CD4-positive, alpha-beta T cell (primary cell): ENCODE data around the gene HOXA13. TPM values are rescaled to one million over a fixed set of nuclear protein-coding genes. Genes with fewer than 3 reads are reported as not detected.
A peak's percentile ranks its signal among the peaks of the same experiment; 100 is the strongest.

ENCODE experiments used
- ATAC-seq: fragments of 200-7000 bp; cut with Tn5 transposase; one replicate; pipeline ENCODE4 v1.10.0; 2022; ENCODE audit warnings: mild to moderate bottlenecking; ENCODE audit not compliant: poor library complexity
- CTCF ChIA-PET: fragments of 350-600 bp; sonication (Branson Sonifier 250); formaldehyde crosslinking; loops from one replicate; lab custom pipeline; 2021; ENCODE audit warnings: antibody characterized with exemption, inconsistent platforms; lab: Charles Lee
- POLR2A ChIA-PET: fragments of 350-600 bp; sonication (Branson Sonifier 250); formaldehyde crosslinking; loops from one replicate; lab custom pipeline; 2021; ENCODE audit warnings: antibody characterized with exemption, inconsistent platforms; lab: Charles Lee
- DNase-seq, 14 experiments: peaks; one replicate each; pipeline ENCODE4 v3.0.0-alpha.2; 2013 to 2020; ENCODE audit warnings: mixed read lengths in 2 of 14
- H3K27ac ChIP-seq, 2 donors: one replicate each; pipeline versions ENCODE4 v1.5.1 to v1.7.0; 2013; ENCODE audit warnings: low read length in 2 of 2, low read depth in 1 of 2, mild to moderate bottlenecking in 1 of 2
- H3K27me3 ChIP-seq, 2 experiments: 1 replicate in 1 of 2; 2 replicates in 1 of 2; pipeline versions ENCODE4 v1.6.1 to v1.7.0; 2013; ENCODE audit warnings: low read length in 2 of 2, control low read depth in 1 of 2, mild to moderate bottlenecking in 1 of 2, moderate library complexity in 1 of 2; ENCODE audit not compliant: insufficient read depth in 2 of 2, control insufficient read depth in 1 of 2
- H3K36me3 ChIP-seq: one replicate; pipeline ENCODE4 v1.6.1; 2013; ENCODE audit warnings: low read length, control low read depth; ENCODE audit not compliant: insufficient read depth
- H3K4me1 ChIP-seq: one replicate; pipeline ENCODE4 v1.6.1; 2013; ENCODE audit warnings: low read length, control low read depth; ENCODE audit not compliant: insufficient read depth
- H3K4me3 ChIP-seq: one replicate; pipeline ENCODE4 v1.5.1; 2013; ENCODE audit warnings: mild to moderate bottlenecking, low read length, moderate library complexity
- H3K9me3 ChIP-seq, 2 experiments: 1 replicate in 1 of 2; 2 replicates in 1 of 2; pipeline versions ENCODE4 v1.6.1 to v1.7.0; 2013; ENCODE audit warnings: low read length in 2 of 2, mild to moderate bottlenecking in 2 of 2, control low read depth in 1 of 2, moderate library complexity in 1 of 2; ENCODE audit not compliant: control insufficient read depth in 1 of 2, insufficient read depth in 1 of 2
- H3K27ac Mint-ChIP-seq: one replicate; pipeline ENCODE4 v1.8.0; 2020; ENCODE audit warnings: mixed read lengths
- H3K27me3 Mint-ChIP-seq: one replicate; pipeline ENCODE4 v1.8.0; 2021; ENCODE audit warnings: mixed read lengths
- H3K36me3 Mint-ChIP-seq: one replicate; pipeline ENCODE4 v1.8.0; 2021; ENCODE audit warnings: low read depth, mixed read lengths
- H3K4me1 Mint-ChIP-seq: one replicate; pipeline ENCODE4 v1.8.0; 2021; ENCODE audit warnings: low read depth, mixed read lengths
- H3K4me3 Mint-ChIP-seq: one replicate; pipeline ENCODE4 v1.8.0; 2020; ENCODE audit warnings: mild to moderate bottlenecking, mixed read lengths
- H3K9me3 Mint-ChIP-seq: one replicate; pipeline ENCODE4 v1.8.0; 2020; ENCODE audit warnings: mixed read lengths
- CTCF ChIP-seq: fragments of 200-600 bp; IDR thresholded peaks from one replicate; pipeline ENCODE4 v1.8.0; 2022; ENCODE audit warnings: antibody characterized with exemption, mild to moderate bottlenecking
- intact Hi-C, 2 experiments: fragments of 100-400 bp; cut with DNase I in 1 of 2; cut with micrococcal nuclease in 1 of 2; formaldehyde crosslinking; loops; one replicate each; pipeline versions ENCODE4 v1.15.1 to v1.9.0; 2023 to 2025; cut with DNase I, micrococcal nuclease
- microRNA-seq: library from miRNA; unstranded; fragments of <30 nt; microRNA quantifications from one replicate; pipeline ENCODE4 v1.2.0, GENCODE V29; 2021; ENCODE audit warnings: borderline microRNAs expressed, borderline replicate concordance
- total RNA-seq, 174 experiments: library from RNA in 2 of 174; stranded (reverse) in 2 of 174; gene quantifications; one replicate each; pipeline ENCODE4 v1.2.3 and lab custom pipeline; 2021 to 2026

HOXA13 gene
- total RNA-seq, 2 experiments from 2014 or later: not detected

- Mint-ChIP-seq H3K9me3 (no peaks in the 10 kb centered on the region), H3K36me3 (no peaks in the 10 kb centered on the region), H3K27me3 (peaks cover 81% of the 10 kb centered on the region), H3K4me3 (no peak overlapping the region), H3K27ac (no peak overlapping the region), H3K4me1 (peaks cover 10% of the 10 kb centered on the region)
- H3K4me1 ChIP-seq: peaks cover 16% of the 10 kb centered on the region
- peaks cover 0 to 47% of the 10 kb centered on the region in 2 experiments for H3K9me3 ChIP-seq
- DNase-seq (no peak), ATAC-seq (no peak)
- POLR2A ChIA-PET: no interaction called here
- H3K27me3 ChIP-seq: peaks cover 47 to 80% of the 10 kb centered on the region in 2 experiments
- H3K36me3 ChIP-seq: no peaks in the 10 kb centered on the region
- CTCF ChIA-PET: interaction anchor here (1.6 kb wide), 1 partner anchor 15 kb away, joined by 5 read pairs; no protein-coding TSS in a partner anchor
- no peak for TF ChIP-seq CTCF
- H3K27ac ChIP-seq: no peak overlapping the region
- intact Hi-C loops: no loop called here
- H3K4me3 ChIP-seq: no peak overlapping the region
These were observed 54.6 kb downstream of the HOXA13 start for GRCh38 chr7:27145165-27145913.

GRCh38 chr7:27144781-27145164, 55.1 kb downstream of the HOXA13 start:
- intact Hi-C loops: no loop called here
- POLR2A ChIA-PET: no interaction called here
- H3K4me3 ChIP-seq: no peak overlapping the region
- no peak overlapping the region for H3K27ac Mint-ChIP-seq
- no peak overlapping the region for H3K27ac ChIP-seq
- no peaks in the 10 kb centered on the region for H3K9me3 Mint-ChIP-seq
- peaks cover 42 to 75% of the 10 kb centered on the region in 2 experiments for H3K27me3 ChIP-seq
- ATAC-seq: no peak
- CTCF ChIA-PET: no interaction called here
- no peaks in the 10 kb centered on the region for H3K36me3 Mint-ChIP-seq
- no peaks in the 10 kb centered on the region for H3K36me3 ChIP-seq
- peak in 1 of 14 experiments; percentile 25 for DNase-seq
- TF ChIP-seq CTCF: no peak
- H3K9me3 ChIP-seq: peaks cover 0 to 44% of the 10 kb centered on the region in 2 experiments
- peaks cover 13% of the 10 kb centered on the region for H3K4me1 ChIP-seq
- H3K4me1 Mint-ChIP-seq: peaks cover 8% of the 10 kb centered on the region
- peaks cover 78% of the 10 kb centered on the region for H3K27me3 Mint-ChIP-seq
- no peak overlapping the region for H3K4me3 Mint-ChIP-seq

Small RNA genes within 50 kb of the gene (microRNA-seq; reads per million reads assigned to microRNA genes)
- gene MIR196B: 12.8 reads per million, percentile 42 among the genes with 10 or more reads in this experiment

Other genes starting within 250 kb of the HOXA13 start
- gene HOXA1, start 104.1 kb downstream of the HOXA13 start, total RNA-seq: under 1 TPM; 0.14 to 0.22 TPM
- not detected for gene HOXA2, start 97.4 kb downstream of the HOXA13 start, total RNA-seq
- not detected for gene HOXA4, start 69.3 kb downstream of the HOXA13 start, total RNA-seq
- gene HOXA5, start 56.4 kb downstream of the HOXA13 start, total RNA-seq: not detected
- gene HOXA6, start 52.3 kb downstream of the HOXA13 start, total RNA-seq: not detected
- gene HOXA3, start 47.5 kb downstream of the HOXA13 start, total RNA-seq: not detected
- not detected for gene HOXA7, start 43.4 kb downstream of the HOXA13 start, total RNA-seq
- gene HOXA9, start 34.6 kb downstream of the HOXA13 start, total RNA-seq: not detected
- gene HOXA10, start 25.8 kb downstream of the HOXA13 start, total RNA-seq: not detected
- gene HOXA11, start 14.9 kb downstream of the HOXA13 start, total RNA-seq: not detected
- gene EVX1, start 42.7 kb upstream of the HOXA13 start, total RNA-seq: under 1 TPM; 0.25 to 0.33 TPM